Measurements from ENCODE around the gene SDS.

SDS gene, protein sequence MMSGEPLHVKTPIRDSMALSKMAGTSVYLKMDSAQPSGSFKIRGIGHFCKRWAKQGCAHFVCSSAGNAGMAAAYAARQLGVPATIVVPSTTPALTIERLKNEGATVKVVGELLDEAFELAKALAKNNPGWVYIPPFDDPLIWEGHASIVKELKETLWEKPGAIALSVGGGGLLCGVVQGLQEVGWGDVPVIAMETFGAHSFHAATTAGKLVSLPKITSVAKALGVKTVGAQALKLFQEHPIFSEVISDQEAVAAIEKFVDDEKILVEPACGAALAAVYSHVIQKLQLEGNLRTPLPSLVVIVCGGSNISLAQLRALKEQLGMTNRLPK

DNA sequence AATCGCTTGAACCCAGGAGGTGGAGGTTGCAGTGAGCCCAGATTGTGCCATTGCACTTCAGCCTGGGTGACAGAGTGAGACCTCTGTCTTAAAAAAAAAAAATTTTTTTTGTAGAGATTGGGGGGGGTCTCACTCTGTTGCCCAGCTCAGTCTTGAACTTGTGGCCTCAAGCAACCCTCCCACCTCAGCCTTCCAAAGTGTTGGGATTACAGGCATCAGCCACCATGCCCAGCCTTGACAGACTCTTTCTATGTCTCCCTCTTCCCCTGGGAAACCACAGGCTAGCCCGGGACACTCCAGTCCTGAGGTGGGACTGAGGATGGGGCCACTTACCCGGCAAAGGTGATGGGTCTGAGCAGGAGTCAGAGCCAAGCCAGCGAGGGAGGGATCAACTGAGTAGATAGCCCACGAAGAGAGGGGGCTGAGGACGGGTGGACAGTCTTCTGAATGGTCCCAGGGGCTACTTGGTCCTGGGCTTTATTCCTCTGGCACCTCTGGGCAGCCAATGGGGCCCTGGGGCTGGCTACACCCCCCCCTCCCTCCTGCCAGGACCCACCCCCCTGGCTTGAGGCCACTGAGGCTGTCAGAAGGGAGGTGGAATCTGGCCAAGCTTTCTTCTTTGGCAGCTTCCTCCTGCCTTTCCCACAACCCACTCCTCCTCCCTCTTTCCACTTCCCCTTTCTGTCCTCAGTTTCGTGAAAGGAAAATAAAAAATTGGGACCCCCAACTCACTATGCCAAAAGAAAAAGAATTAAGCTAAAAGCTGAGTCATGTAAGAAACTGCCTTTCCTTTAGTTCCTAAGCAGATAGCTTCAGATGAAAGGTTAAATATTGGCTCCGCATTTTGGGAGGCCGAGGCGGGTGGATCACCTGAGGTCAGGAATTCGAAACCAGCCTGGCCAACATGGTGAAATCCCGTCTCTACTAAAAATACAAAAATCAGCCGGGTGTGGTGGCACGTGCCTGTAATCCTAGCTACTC is at the start of gene SDS:
Gene SDS (minus strand): TSS at position 453 of the 981 bp plus-strand sequence. CDS start 4,179 bp downstream, outside the sequence.
- no peak for FAIRE-seq
- DNase-seq (ENCODE audit: low spot score), result no peak

DNA sequence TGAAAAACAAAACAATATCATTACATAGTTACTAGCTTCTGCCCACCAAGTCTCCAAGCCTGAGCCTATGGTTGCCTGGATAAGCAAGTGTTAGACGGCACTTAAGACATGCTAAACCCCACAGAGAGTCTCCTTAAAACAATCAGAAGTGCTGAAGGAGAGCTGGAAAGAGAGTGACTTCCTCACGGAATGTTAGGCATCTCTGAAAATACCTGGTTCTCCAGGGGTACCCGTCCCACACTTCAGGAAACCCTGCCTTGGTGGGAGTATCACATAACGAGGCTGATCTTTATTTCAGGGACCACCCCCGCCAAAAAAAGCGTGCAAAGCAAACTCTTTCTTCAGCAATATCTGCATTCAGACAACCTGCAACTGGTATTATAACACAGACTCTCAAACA is 49.6 kb upstream of the SDS start:
- DNase-seq (ENCODE audit: low spot score), result no peak
- FAIRE-seq, result no peak

DNA sequence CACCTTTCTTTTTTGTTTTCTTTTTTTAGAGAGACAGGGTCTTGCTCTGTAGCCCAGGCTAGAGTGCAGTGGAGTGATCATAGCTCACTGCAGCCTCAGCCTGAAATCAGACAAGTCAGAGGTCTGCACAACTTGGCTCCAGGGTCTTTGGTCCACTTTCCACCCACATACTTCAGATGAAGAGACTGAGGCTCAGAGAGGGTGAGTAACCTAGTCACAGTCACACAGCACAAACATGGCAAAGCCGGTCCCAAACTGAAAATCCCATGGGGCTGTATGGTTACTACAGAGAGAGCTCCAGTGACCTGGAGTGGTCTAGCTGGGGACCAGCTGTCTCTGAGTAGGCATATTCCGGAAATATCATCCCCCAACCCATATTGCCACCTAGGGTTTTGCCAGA is 48.8 kb upstream of the SDS start:
- no peak for FAIRE-seq
- no peak for DNase-seq (ENCODE audit: low spot score)

- peak; percentile 96 for FAIRE-seq
- DNase-seq (ENCODE audit: low spot score), result no peak
Observed at GRCh38 chr12:113449839-113450238, 46.2 kb upstream of the SDS start.

DNA sequence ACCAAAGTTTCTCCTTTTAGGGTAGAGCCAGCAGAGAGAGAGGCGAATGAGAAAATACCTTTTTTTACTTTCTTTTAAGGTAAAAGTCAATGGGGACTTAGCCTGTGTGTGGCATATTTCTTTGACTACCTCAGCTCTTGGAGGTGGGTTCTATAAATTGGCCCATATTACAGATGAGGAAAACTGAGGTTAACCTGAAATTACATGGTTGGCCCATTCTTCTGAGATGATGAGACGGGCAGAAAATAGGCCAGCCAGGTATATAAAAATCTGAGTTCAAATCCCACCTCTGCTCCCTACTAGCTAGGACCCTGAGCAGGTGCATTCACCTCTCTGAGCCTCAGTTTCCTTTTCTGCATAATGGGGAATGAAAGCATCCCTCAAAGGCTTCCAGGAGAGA is 45.6 kb upstream of the SDS start:
- FAIRE-seq, result no peak
- DNase-seq (ENCODE audit: low spot score), result no peak

DNA sequence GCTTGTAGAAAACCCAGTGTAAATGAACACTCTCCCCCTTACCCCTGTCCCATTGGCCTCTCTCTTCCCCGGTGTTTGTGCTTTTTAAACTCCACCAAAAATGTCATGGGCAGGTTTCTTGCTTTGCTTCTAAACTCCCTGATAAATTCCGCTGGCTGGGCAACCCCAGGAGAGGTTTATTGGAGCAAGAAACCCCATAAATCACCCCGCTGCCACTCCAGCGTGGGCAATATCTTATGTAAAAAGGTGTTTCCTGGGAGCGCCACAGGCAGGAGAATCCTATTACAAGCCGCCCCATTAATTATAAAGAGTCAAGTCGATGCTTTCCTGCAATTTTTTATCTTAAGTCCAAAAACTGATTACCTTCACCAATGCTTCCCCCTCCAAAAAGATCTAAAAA is 45.2 kb upstream of the SDS start:
- DNase-seq (ENCODE audit: low spot score) (no peak), FAIRE-seq (no peak)

- FAIRE-seq, result no peak
- no peak for DNase-seq (ENCODE audit: low spot score)
Observed at GRCh38 chr12:113445544-113446171, 42.0 kb upstream of the SDS start.

GRCh38 chr12:113443030-113443539 is 39.4 kb upstream of the SDS start:
- DNase-seq (ENCODE audit: low spot score), result no peak
- no peak for FAIRE-seq

DNA sequence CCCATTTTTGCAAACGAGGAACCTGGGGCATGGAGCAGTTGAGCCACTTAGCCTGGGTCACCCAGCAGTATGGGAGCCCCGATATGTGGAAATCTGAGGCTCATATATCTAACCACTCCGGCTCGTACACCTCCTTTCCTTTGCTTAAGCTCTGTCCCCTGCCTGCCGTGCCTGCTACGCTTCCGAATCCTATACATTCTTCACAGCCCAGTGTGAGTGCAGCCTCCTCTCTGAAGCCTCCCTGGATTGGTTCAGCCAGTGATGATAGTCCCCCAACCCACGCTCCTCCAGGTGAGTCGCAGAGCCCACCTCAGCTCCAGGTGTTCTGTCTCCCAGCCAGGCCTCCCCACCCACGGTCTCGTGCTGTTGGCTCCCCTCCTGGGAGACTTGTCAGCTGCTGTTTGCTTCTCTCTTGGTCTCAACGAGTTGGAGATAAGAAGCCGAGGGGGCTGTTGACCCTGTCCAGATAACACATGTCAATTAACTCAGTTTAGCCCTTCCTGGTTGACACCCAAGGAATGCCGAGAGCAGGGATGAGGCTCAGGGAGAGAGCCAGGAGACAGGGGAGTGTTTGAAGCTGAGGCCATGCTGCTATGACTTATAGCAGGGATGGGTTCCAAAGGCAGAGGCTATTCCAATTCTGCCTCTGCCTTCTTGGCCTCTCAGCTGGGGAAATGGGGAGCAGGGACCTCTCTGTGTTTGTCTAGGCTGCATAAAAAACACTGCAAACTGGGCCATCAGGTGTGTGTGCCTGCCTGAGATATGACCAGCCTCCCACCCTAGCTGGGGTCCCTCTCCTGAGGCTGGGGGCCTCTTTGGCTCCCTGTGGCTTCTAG is 37.5 kb upstream of the SDS start:
- no peak for FAIRE-seq

DNA sequence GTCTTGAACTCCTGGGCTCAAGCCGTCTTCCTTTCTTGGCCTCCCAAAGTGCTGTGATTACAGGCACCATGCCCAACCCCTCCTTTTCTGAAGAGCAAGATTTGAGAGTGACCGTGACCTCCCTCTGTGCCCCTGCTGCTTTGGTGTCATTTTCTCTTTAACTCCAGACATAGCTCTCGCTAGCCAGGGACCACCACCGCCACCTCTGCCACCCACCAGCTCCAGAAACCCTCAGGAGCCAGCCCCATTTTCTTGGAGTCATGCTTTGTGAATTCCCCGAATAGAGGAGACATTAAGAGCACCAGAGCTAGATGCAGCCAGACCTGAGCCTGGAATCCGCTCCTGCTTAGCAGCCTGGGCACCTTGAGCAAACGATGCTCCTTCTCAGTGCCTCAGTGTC is 36.6 kb upstream of the SDS start:
- DNase-seq (ENCODE audit: low spot score) (no peak), FAIRE-seq (no peak)

More for the DNA sequence above, 37.5 kb upstream of the SDS start:
- no peak for DNase-seq (ENCODE audit: low spot score)

GRCh38 chr12:113439606-113440030 is 35.9 kb upstream of the SDS start:
- DNase-seq (ENCODE audit: low spot score), result peak; percentile 17
- no peak for FAIRE-seq

DNA sequence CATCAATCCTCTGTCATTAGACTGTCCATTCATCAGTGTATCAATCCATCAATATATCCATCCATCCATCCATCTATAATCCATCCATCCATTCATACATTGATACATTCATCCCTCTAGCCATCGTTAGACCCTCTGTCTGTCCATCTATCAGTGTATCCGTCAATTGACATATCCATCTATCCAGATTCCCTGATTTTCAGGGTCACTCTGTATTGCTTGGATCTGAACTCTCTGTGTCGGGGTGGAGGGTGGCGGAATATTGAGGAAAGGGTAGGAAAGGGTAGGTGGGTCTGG is 35.6 kb upstream of the SDS start:
- FAIRE-seq, result no peak

GRCh38 chr12:113438523-113439300 is 35.0 kb upstream of the SDS start:
- FAIRE-seq (no peak), DNase-seq (ENCODE audit: low spot score) (no peak)

More for the DNA sequence above, 35.6 kb upstream of the SDS start:
- no peak for DNase-seq (ENCODE audit: low spot score)

- no peak for DNase-seq (ENCODE audit: low spot score)
- FAIRE-seq, result no peak
Observed at GRCh38 chr12:113437729-113438100, 34.0 kb upstream of the SDS start.

GRCh38 chr12:113436993-113437728 is 33.5 kb upstream of the SDS start:
- FAIRE-seq (no peak), DNase-seq (ENCODE audit: low spot score) (no peak)

GRCh38 chr12:113436586-113436985 is 32.9 kb upstream of the SDS start:
- DNase-seq (ENCODE audit: low spot score), result no peak
- no peak for FAIRE-seq

- no peak for DNase-seq (ENCODE audit: low spot score)
- no peak for FAIRE-seq
Observed at GRCh38 chr12:113435367-113435766, 31.7 kb upstream of the SDS start.

- FAIRE-seq (no peak), DNase-seq (ENCODE audit: low spot score) (no peak)
Observed at GRCh38 chr12:113432986-113433385, 29.3 kb upstream of the SDS start.

- DNase-seq (ENCODE audit: low spot score) (no peak), FAIRE-seq (no peak)
Observed at GRCh38 chr12:113428482-113428881, 24.8 kb upstream of the SDS start.

DNA sequence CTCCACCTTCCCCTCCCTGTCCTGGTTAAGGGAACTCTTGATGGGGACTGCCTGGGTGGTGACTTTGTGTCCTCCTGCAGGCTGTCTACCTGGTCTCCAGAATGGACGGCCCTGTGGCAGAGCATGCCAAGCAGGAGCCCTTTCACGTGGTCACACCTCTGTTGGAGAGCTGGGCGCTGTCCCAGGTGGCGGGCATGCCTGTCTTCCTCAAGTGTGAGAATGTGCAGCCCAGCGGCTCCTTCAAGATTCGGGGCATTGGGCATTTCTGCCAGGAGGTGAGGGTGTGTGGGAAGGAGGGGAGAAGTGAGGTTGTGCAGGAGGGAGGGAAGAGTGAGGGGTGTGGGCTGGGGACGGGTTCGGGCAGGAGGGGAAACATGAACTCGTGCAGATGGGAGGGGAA is 24.2 kb upstream of the SDS start:
- DNase-seq (ENCODE audit: low spot score) (no peak), FAIRE-seq (no peak)

Measured in RCC 7860 (cell line).